H1 (cell line): ENCODE measurements around the gene GMPR. TPM values are rescaled to one million over a fixed set of nuclear protein-coding genes. Genes with fewer than 3 reads are reported as not detected.

ENCODE experiments used
- CTCF ChIA-PET: fragments of 300-600 bp; sonication (Branson Sonifier 250); formaldehyde crosslinking; loops from one replicate; lab custom pipeline; 2021; ENCODE audit not compliant: partially characterized antibody; lab: Charles Lee
- POLR2A ChIA-PET: fragments of 300-600 bp; sonication (Branson Sonifier 250); formaldehyde crosslinking; loops from one replicate; lab custom pipeline; 2021; ENCODE audit warnings: inconsistent platforms; ENCODE audit not compliant: partially characterized antibody; lab: Charles Lee
- DNase-seq, 2 experiments: peaks; one replicate each; pipeline versions ENCODE4 v3.0.0 to v3.0.0-alpha.2; 2010 to 2022; ENCODE audit warnings: low spot score in 2 of 2, low read depth in 1 of 2, mixed read lengths in 1 of 2
- FAIRE-seq: peaks from 2 replicates; lab custom pipeline; 2011; peaks lifted over from hg19 to GRCh38; lab: Jason Lieb, UNC
- H2AFZ ChIP-seq: 2 replicates; pipeline ENCODE4 v1.8.1; 2012; ENCODE audit warnings: low read length, inconsistent platforms
- H2AK5ac ChIP-seq: 2 replicates; pipeline ENCODE4 v1.6.1; 2013; ENCODE audit warnings: low read depth, low read length
- H2BK120ac ChIP-seq: replicated peaks from 2 replicates; pipeline ENCODE3; 2013; ENCODE audit warnings: low read depth, low read length, inconsistent platforms
- H2BK12ac ChIP-seq: 2 replicates; pipeline ENCODE4 v1.6.1; 2013; ENCODE audit warnings: low read depth, low read length
- H2BK15ac ChIP-seq: 2 replicates; pipeline ENCODE4 v1.6.1; 2013; ENCODE audit warnings: low read length
- H2BK20ac ChIP-seq: 2 replicates; pipeline ENCODE4 v1.6.1; 2013; ENCODE audit warnings: low read length
- H2BK5ac ChIP-seq: 2 replicates; pipeline ENCODE4 v1.6.1; 2013; ENCODE audit warnings: low read depth, low read length
- H3K14ac ChIP-seq: 2 replicates; pipeline ENCODE4 v1.6.1; 2013; ENCODE audit warnings: inconsistent platforms; ENCODE audit not compliant: insufficient read length
- H3K18ac ChIP-seq: 2 replicates; pipeline ENCODE4 v1.6.1; 2013; ENCODE audit warnings: low read length; ENCODE audit errors: extremely low read depth
- H3K23ac ChIP-seq: 2 replicates; pipeline ENCODE4 v1.6.1; 2013; ENCODE audit warnings: inconsistent platforms; ENCODE audit not compliant: insufficient read length
- H3K23me2 ChIP-seq: 2 replicates; pipeline ENCODE4 v1.6.1; 2013; ENCODE audit warnings: low read depth, low read length
- H3K27ac ChIP-seq: 2 replicates; pipeline ENCODE4 v1.6.1; 2011; ENCODE audit warnings: low read depth, low read length, inconsistent platforms
- H3K27me3 ChIP-seq, 4 experiments: replicated peaks in 1 of 4; 1 replicate in 1 of 4; 2 replicates in 3 of 4; pipeline versions ENCODE4 v1.6.1 to v1.8.1; 2011 to 2013; ENCODE audit warnings: low read length in 3 of 4, mild to moderate bottlenecking in 3 of 4, inconsistent platforms in 2 of 4, mixed read lengths in 2 of 4, moderate library complexity in 1 of 4; ENCODE audit not compliant: control insufficient read depth in 3 of 4, insufficient read depth in 3 of 4; ENCODE audit errors: extremely low read depth in 1 of 4
- H3K36me3 ChIP-seq, 4 experiments: 2 replicates each; pipeline versions ENCODE4 v1.6.1 to v1.8.1; 2011 to 2013; ENCODE audit warnings: mild to moderate bottlenecking in 4 of 4, low read length in 3 of 4, moderate library complexity in 2 of 4, control low read depth in 1 of 4, inconsistent platforms in 1 of 4; ENCODE audit not compliant: insufficient read depth in 4 of 4, control insufficient read depth in 2 of 4
- H3K4ac ChIP-seq: replicated peaks from 2 replicates; pipeline ENCODE3; 2013; ENCODE audit warnings: low read length, low read depth, mixed read lengths, inconsistent platforms; ENCODE audit not compliant: insufficient read length
- H3K4me1 ChIP-seq, 4 experiments: replicated peaks in 1 of 4; 1 replicate in 1 of 4; 2 replicates in 3 of 4; pipeline versions ENCODE4 v1.6.1 to v1.8.1; 2011 to 2013; ENCODE audit warnings: low read length in 3 of 4, inconsistent platforms in 2 of 4, mixed read lengths in 1 of 4; ENCODE audit not compliant: insufficient read depth in 4 of 4, control insufficient read depth in 3 of 4
- H3K4me2 ChIP-seq, 2 experiments: 2 replicates each; pipeline versions ENCODE4 v1.6.1 to v1.8.1; 2011 to 2013; ENCODE audit warnings: low read depth in 2 of 2, low read length in 2 of 2, control low read depth in 1 of 2, inconsistent platforms in 1 of 2, mild to moderate bottlenecking in 1 of 2; ENCODE audit not compliant: insufficient read depth in 1 of 2
- H3K4me3 ChIP-seq, 4 experiments: fragments of 200-600, 300-600 bp in 1 of 4; sonication (generic), shearing (Covaris generic), sonication (Bioruptor Twin) in 1 of 4; 2 replicates each; pipeline versions ENCODE4 v1.5.1 to v1.8.1; 2011 to 2016; ENCODE audit warnings: low read length in 4 of 4, low read depth in 3 of 4, control low read depth in 2 of 4, inconsistent platforms in 2 of 4, mild to moderate bottlenecking in 2 of 4, mixed read lengths in 1 of 4, moderate library complexity in 1 of 4; ENCODE audit not compliant: insufficient read depth in 2 of 4; ENCODE audit errors: extremely low read depth in 1 of 4
- H3K56ac ChIP-seq: replicated peaks from 2 replicates; pipeline ENCODE3; 2013; ENCODE audit warnings: low read depth, mild to moderate bottlenecking, mixed read lengths, low read length, inconsistent platforms; ENCODE audit not compliant: insufficient read length
- H3K79me1 ChIP-seq: 2 replicates; pipeline ENCODE4 v1.6.1; 2013; ENCODE audit warnings: low read depth, low read length, control low read depth
- H3K79me2 ChIP-seq, 2 experiments: 2 replicates each; pipeline versions ENCODE4 v1.6.1 to v1.8.1; 2012 to 2013; ENCODE audit warnings: low read length in 2 of 2, mild to moderate bottlenecking in 2 of 2, inconsistent platforms in 1 of 2; ENCODE audit not compliant: insufficient read depth in 2 of 2, control insufficient read depth in 1 of 2
- H3K9ac ChIP-seq, 4 experiments: replicated peaks in 1 of 4; 1 replicate in 1 of 4; 2 replicates in 3 of 4; pipeline versions ENCODE4 v1.6.1 to v1.8.1; 2011 to 2013; ENCODE audit warnings: low read depth in 3 of 4, low read length in 3 of 4, control low read depth in 2 of 4, mild to moderate bottlenecking in 2 of 4, moderate library complexity in 2 of 4, inconsistent platforms in 1 of 4; ENCODE audit errors: extremely low read depth in 1 of 4
- H3K9me3 ChIP-seq, 2 experiments: 2 replicates each; pipeline versions ENCODE4 v1.6.1 to v1.8.1; 2012 to 2013; ENCODE audit warnings: mild to moderate bottlenecking in 2 of 2, moderate library complexity in 2 of 2, control low read depth in 1 of 2, inconsistent platforms in 1 of 2, low read depth in 1 of 2, low read length in 1 of 2, mixed read lengths in 1 of 2; ENCODE audit not compliant: insufficient read depth in 2 of 2
- H4K20me1 ChIP-seq, 2 experiments: replicated peaks in 1 of 2; 2 replicates each; pipeline versions ENCODE3 to v1.8.1; 2011 to 2013; ENCODE audit warnings: inconsistent platforms in 2 of 2, low read length in 2 of 2, mild to moderate bottlenecking in 1 of 2; ENCODE audit not compliant: insufficient read depth in 2 of 2, control insufficient read depth in 1 of 2
- H4K5ac ChIP-seq: 2 replicates; pipeline ENCODE4 v1.6.1; 2013; ENCODE audit warnings: low read length, low read depth, mixed read lengths, inconsistent platforms; ENCODE audit not compliant: insufficient read length
- H4K8ac ChIP-seq: 2 replicates; pipeline ENCODE4 v1.8.0; 2013; ENCODE audit warnings: mild to moderate bottlenecking, moderate library complexity, low read length, inconsistent platforms; ENCODE audit not compliant: insufficient read depth; ENCODE audit errors: extremely low read depth
- H4K91ac ChIP-seq: replicated peaks from 2 replicates; pipeline ENCODE3; 2013; ENCODE audit warnings: low read length, mixed read lengths, inconsistent platforms; ENCODE audit not compliant: insufficient read length
- CHD2 ChIP-seq: IDR thresholded peaks from 2 replicates; pipeline ENCODE4 v1.6.1; 2012; ENCODE audit warnings: low read length, improper control_type of control experiment
- EGR1 ChIP-seq: IDR thresholded peaks from 2 replicates; pipeline ENCODE4 v1.6.1; 2011; ENCODE audit warnings: low read depth, low read length, borderline replicate concordance
- EP300 ChIP-seq, 2 experiments: IDR thresholded peaks; 1 replicate in 1 of 2; 2 replicates in 1 of 2; pipeline ENCODE4 v1.6.1; 2011 to 2012; ENCODE audit warnings: low read depth in 2 of 2, low read length in 2 of 2, mild to moderate bottlenecking in 2 of 2, borderline replicate concordance in 1 of 2, inconsistent platforms in 1 of 2, moderate library complexity in 1 of 2
- EZH2 ChIP-seq: fragments of 200-600 bp; sonication (generic); IDR thresholded peaks from 2 replicates; pipeline ENCODE4 v1.7.1; 2012; ENCODE audit warnings: low read depth, mild to moderate bottlenecking, moderate library complexity, low read length, inconsistent platforms; ENCODE audit not compliant: severe bottlenecking
- HDAC2 ChIP-seq, 2 experiments: fragments of 300-600 bp in 1 of 2; sonication (generic) in 1 of 2; IDR thresholded peaks; 2 replicates each; pipeline ENCODE4 v1.6.1; 2011 to 2012; ENCODE audit warnings: low read depth in 2 of 2, low read length in 2 of 2, mild to moderate bottlenecking in 2 of 2, moderate library complexity in 2 of 2, borderline replicate concordance in 1 of 2, inconsistent platforms in 1 of 2
- HDAC6 ChIP-seq: IDR thresholded peaks from one replicate; pipeline ENCODE4 v1.7.1; 2012; ENCODE audit warnings: low read depth, mild to moderate bottlenecking, inconsistent platforms, low read length, moderate library complexity
- NRF1 ChIP-seq: IDR thresholded peaks from 2 replicates; pipeline ENCODE4 v1.6.1; 2011; ENCODE audit warnings: mild to moderate bottlenecking, low read depth, low read length, improper control_type of control experiment
- RAD21 ChIP-seq, 2 experiments: IDR thresholded peaks in 1 of 2; conservative IDR thresholded peaks in 1 of 2; 2 replicates each; pipeline ENCODE4 v1.6.1; 2011; ENCODE audit warnings: low read depth in 2 of 2, low read length in 2 of 2, improper control_type of control experiment in 1 of 2, inconsistent platforms in 1 of 2, mild to moderate bottlenecking in 1 of 2, moderate library complexity in 1 of 2
- SP4 ChIP-seq: IDR thresholded peaks from 2 replicates; pipeline ENCODE4 v1.6.1; 2012; ENCODE audit warnings: low read length, inconsistent platforms
- WGBS, 2 experiments: shearing (Covaris generic) in 1 of 2; methylation state at CpG; one replicate each; pipeline versions ENCODE4 v1.1.6 to v1.1.7; 2013 to 2015; ENCODE audit warnings: low lambda C conversion rate in 2 of 2, mixed read lengths in 2 of 2, inconsistent platforms in 1 of 2, low coverage in 1 of 2, missing lambda C conversion rate in 1 of 2; ENCODE audit not compliant: insufficient replicate concordance in 2 of 2, insufficient coverage in 1 of 2, insufficient read length in 1 of 2; ENCODE audit errors: extremely low coverage in 1 of 2, missing lambda C conversion rate in 1 of 2; 5-methylcytosine and 5-hydroxymethylcytosine counted together
- polyA plus RNA-seq, 7 experiments: library from polyadenylated mRNA; depleted of rRNA in 3 of 7; stranded (reverse) in 5 of 7; unstranded in 2 of 7; fragments of >200 nt in 5 of 7; fragments of 200-250 nt in 2 of 7; gene quantifications; 1 replicate in 5 of 7; 2 replicates in 1 of 7; 4 replicates in 1 of 7; pipeline versions ENCODE4 v1.2.1 to v1.2.3, GENCODE V29; 2011 to 2013; ENCODE audit warnings: missing spikeins in 2 of 7, mixed read lengths in 2 of 7
- total RNA-seq: library from RNA; stranded (reverse); fragmentation: NEBNext Ultra II Directional; extraction: Animal tissue kit (Norgen Biotek cat#: 25700); gene quantifications from 2 replicates; pipeline ENCODE4 v1.2.1, GENCODE V29; 2021

The GMPR gene
- total and polyA plus RNA-seq, 2 of the 8 experiments (the other 6 are each of a cell fraction or from before 2014, with no cell fraction given), result 0.99 to 1.2 TPM

GRCh38 chr6:16338577-16339264 lies 100.3 kb downstream of the GMPR start:
- H3K27ac ChIP-seq, result no peak overlapping the region
- no peak overlapping the region for H3K4ac ChIP-seq
- no peaks in the 10 kb centered on the region for H4K20me1 ChIP-seq
- no peaks in the 10 kb centered on the region for H3K79me2 ChIP-seq
- no peak overlapping the region for H3K56ac ChIP-seq
- H2AK5ac ChIP-seq, result no peak overlapping the region
- no peak overlapping the region for H2BK5ac ChIP-seq
- no peak overlapping the region for H3K9ac ChIP-seq
- no peaks in the 10 kb centered on the region for H3K9me3 ChIP-seq
- no peak overlapping the region for H2BK20ac ChIP-seq
- H3K27me3 ChIP-seq, result no peaks in the 10 kb centered on the region
- no peaks in the 10 kb centered on the region for H3K36me3 ChIP-seq
- H3K79me1 ChIP-seq, result no peaks in the 10 kb centered on the region
- no peak for DNase-seq
- no peak overlapping the region for H2BK120ac ChIP-seq
- H4K91ac ChIP-seq, result no peak overlapping the region
- H4K8ac ChIP-seq, result no peak overlapping the region
- no peak overlapping the region for H3K14ac ChIP-seq
- H2BK12ac ChIP-seq, result no peak overlapping the region
- no peak overlapping the region for H3K4me3 ChIP-seq
- 84% methylated on average over 10 of the region's 10 CpGs; no CpG with 5 or more reads in 1 of the 2 experiments for WGBS, 2 experiments
- H3K18ac ChIP-seq, result no peak overlapping the region
- H2BK15ac ChIP-seq, result no peak overlapping the region
- POLR2A ChIA-PET, result interaction anchor here (0.8 kb wide), 1 partner anchor 9 kb away, joined by 3 read pairs; no protein-coding TSS in a partner anchor
- CTCF ChIA-PET, result interaction anchor here (0.6 to 9.7 kb wide), 9 partner anchors 10 to 425 kb away, joined by 3 to 84 read pairs (median 4); no protein-coding TSS in a partner anchor
- H3K23ac ChIP-seq, result no peak overlapping the region
- H4K5ac ChIP-seq, result no peak overlapping the region
- FAIRE-seq, result no peak
- no peak overlapping the region; the same call in 1 of the 2 replicates for H2AFZ ChIP-seq
- H3K23me2 ChIP-seq, result no peaks in the 10 kb centered on the region
- peaks cover 0 to 3% (median 0%) of the 10 kb centered on the region in 4 experiments; a peak in 1 of 7 replicates for H3K4me1 ChIP-seq
- H3K4me2 ChIP-seq, result no peak overlapping the region
- TF ChIP-seq HDAC6, result no peak
- TF ChIP-seq EGR1, result no peak
- TF ChIP-seq EZH2, result no peak
- TF ChIP-seq EP300 (IDR thresholded peaks at IDR 0.05; ENCODE audit: borderline replicate concordance in 1 of 2, low read depth in 2 of 2, low read length in 2 of 2), result no peak
- TF ChIP-seq HDAC2 (IDR thresholded peaks at IDR 0.05; ENCODE audit: borderline replicate concordance in 1 of 2, low read depth in 2 of 2, low read length in 2 of 2), result no peak
- TF ChIP-seq CHD2, result no peak
- no peak for TF ChIP-seq SP4
- no peak for TF ChIP-seq NRF1
- peak in 1 of 2 experiments; percentile 34; a peak in 1 of 4 replicates for TF ChIP-seq RAD21 (IDR thresholded peaks at IDR 0.05 in 1 of 2, conservative IDR thresholded peaks at IDR 0.05 in 1 of 2; ENCODE audit: low read depth in 2 of 2, low read length in 2 of 2)
